Choroid plexus epithelial cell (primary cell): ENCODE measurements around the gene CDK5RAP2.
"Not testable (repeated sequence)": the region's sequence is repeated elsewhere in the genome, so short reads cannot be mapped to it uniquely, and the experiment has no call there.

Source experiments
- DNase-seq: peaks from one replicate; pipeline ENCODE4 v3.0.0-alpha.2; 2010; ENCODE audit warnings: low read depth
- H3K4me3 ChIP-seq: 2 replicates; pipeline ENCODE4 v1.5.1; 2011; ENCODE audit warnings: low read depth, mild to moderate bottlenecking, control low read depth, low read length, moderate library complexity
- CTCF ChIP-seq: conservative IDR thresholded peaks from 2 replicates; pipeline ENCODE4 v1.5.1; 2011; ENCODE audit warnings: low read depth, mild to moderate bottlenecking, control low read depth, inconsistent platforms, low read length, moderate library complexity

The CDK5RAP2 gene

DNA sequence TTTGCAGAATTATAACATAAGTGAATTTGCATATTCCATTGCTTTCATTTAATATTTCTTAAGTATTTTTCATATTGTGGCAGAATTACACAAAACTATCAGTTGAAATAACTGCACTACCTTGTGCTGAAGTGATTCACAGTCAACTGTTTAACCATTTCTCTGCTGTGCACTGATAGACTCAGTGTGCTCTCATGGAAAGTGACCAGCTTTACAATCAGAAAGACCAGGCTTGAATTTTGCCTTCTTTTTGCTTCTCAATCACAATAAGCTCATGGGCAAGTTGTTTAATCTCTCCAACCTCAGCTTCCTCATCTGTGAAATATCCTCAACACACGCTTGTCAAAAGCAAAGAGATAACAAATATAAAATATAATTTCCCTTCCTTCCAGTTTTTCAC lies 18.3 kb downstream of the CDK5RAP2 start:
- TF ChIP-seq CTCF = no peak
- no peak for DNase-seq

DNA sequence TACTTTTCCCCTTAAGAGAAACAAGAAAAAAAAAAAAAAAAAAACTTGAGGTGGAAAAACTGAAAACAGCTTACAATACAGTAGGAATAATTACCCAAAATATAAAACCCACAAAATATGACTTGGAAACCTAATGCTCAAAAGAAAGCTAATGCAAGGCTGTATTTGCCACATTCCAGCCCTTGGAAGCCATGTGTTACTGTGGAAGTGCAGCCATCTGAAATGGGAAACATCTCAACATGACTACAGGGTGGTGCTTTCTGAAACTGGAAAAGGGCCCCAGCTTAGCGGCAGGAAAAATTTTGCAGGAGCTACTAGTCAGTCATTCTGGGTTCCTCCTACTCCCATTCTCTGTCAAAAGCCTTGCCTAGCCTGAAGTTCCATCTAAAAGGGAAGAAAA lies 20.4 kb downstream of the CDK5RAP2 start:
- TF ChIP-seq CTCF = no peak
- no peak overlapping the region for H3K4me3 ChIP-seq
- no peak for DNase-seq

More for the DNA sequence above, 18.3 kb downstream of the CDK5RAP2 start:
- no peak overlapping the region for H3K4me3 ChIP-seq

DNA sequence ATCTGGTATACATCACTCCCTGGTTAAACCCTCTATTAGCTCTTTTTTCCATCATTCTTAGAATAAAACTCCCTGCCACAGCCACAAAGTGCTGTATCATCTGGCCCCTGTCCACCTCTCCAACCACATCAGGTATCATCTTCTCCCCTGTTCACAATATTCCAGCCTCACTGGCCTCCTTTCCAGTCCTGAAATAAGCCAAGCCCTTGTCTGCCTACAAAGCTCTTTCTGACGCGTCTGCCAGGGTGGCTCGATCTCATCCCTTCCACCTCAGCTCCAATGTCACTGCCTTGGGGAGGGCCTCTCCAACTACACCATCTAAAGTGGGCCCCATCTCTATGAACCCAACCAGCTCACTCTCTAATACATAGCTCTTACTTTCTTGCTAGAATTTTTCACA lies 21.5 kb downstream of the CDK5RAP2 start:
- no peak for DNase-seq
- H3K4me3 ChIP-seq = no peak overlapping the region
- no peak for TF ChIP-seq CTCF

DNA sequence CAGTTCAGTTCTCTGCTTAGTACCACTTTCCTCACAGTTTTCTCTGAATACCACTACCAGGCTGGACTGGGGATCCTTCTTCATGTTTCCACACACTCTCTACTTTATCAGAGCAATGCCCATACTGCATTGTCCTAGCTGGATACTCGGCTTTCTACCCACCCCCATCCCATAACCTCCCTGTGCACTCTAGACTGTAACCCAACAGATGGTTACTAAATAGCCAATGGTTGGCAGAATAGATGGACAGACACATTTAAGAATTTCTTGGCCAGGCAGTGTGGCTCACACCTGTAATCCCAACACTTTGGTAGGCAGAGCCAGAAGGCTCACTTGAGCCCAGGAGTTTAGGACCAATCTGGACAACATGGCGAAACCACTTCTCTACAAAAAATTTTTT lies 22.8 kb downstream of the CDK5RAP2 start:
- H3K4me3 ChIP-seq = no peak overlapping the region
- no peak for DNase-seq

GRCh38 chr9:120556775-120557174 lies 23.2 kb downstream of the CDK5RAP2 start:
- DNase-seq = no peak
- TF ChIP-seq CTCF = no peak
- no peak overlapping the region for H3K4me3 ChIP-seq

More for the DNA sequence above, 22.8 kb downstream of the CDK5RAP2 start:
- TF ChIP-seq CTCF = no peak

DNA sequence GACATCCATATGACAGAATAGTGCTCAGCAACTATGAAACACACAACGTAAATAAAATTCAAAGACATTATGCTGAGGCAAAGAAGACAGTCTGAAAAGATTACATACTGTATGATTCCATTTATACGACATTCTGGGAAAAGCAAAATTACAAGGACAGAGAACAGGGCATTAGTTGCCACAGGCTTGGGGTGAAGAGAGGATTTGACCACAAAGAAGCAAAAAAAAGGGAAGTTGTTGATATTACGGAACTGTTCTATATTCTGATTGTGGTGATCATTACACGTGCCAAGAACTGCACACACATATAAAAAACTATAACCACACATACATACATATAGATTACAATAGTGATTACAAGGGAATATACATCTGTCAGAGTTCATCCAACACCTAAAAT lies 24.1 kb downstream of the CDK5RAP2 start:
- H3K4me3 ChIP-seq = no peak overlapping the region
- no peak for TF ChIP-seq CTCF
- no peak for DNase-seq

GRCh38 chr9:120552210-120552704 lies 27.7 kb downstream of the CDK5RAP2 start:
- DNase-seq, H3K4me3 ChIP-seq: not testable (repeated sequence)
